Prostate gland (tissue), 2 donors: ENCODE results near the gene MAD1L1. TPM values are rescaled to one million over a fixed set of nuclear protein-coding genes. Genes with fewer than 3 reads are reported as not detected.

ENCODE experiments used
- DNase-seq: peaks from one replicate; pipeline ENCODE4 v3.0.0-alpha.2; 2019; ENCODE audit warnings: low spot score
- H3K27ac ChIP-seq, 2 donors: fragments of 200-600 bp; sonication (generic); 2 replicates each; pipeline ENCODE4 v1.5.1; 2017 to 2019
- H3K27me3 ChIP-seq: fragments of 200-600 bp; sonication (generic); replicated peaks from 2 replicates; pipeline ENCODE4 v1.5.1; 2019; ENCODE audit not compliant: insufficient read depth
- H3K36me3 ChIP-seq, 2 donors: fragments of 200-600 bp; sonication (generic); 1 replicate in 1 of 2; 2 replicates in 1 of 2; pipeline versions ENCODE4 v1.5.1 to v1.8.1; 2017 to 2019
- H3K4me1 ChIP-seq: fragments of 200-600 bp; sonication (generic); replicated peaks from 2 replicates; pipeline ENCODE4 v1.5.1; 2019
- H3K4me3 ChIP-seq, 2 donors: fragments of 200-600 bp; sonication (generic); 2 replicates each; pipeline ENCODE4 v1.5.1; 2017 to 2019
- H3K9me3 ChIP-seq: fragments of 200-600 bp; sonication (generic); 2 replicates; pipeline ENCODE4 v1.5.1; 2017
- POLR2A ChIP-seq: fragments of 450-650 bp; IDR thresholded peaks from one replicate; pipeline ENCODE4 v1.6.1; 2016; ENCODE audit warnings: antibody characterized with exemption, mild to moderate bottlenecking
- POLR2AphosphoS5 ChIP-seq: sonication (generic); formaldehyde crosslinking; IDR thresholded peaks from one replicate; pipeline ENCODE4 v1.6.1; 2017; ENCODE audit warnings: antibody characterized with exemption
- WGBS: methylation state at CpG from one replicate; pipeline ENCODE4 v1.1.5; 2018; 5-methylcytosine and 5-hydroxymethylcytosine counted together
- intact Hi-C: fragments of 100-400 bp; cut with DNase I; formaldehyde crosslinking; loops from one replicate; pipeline ENCODE4 v1.14.2; 2022
- total RNA-seq, 2 donors: library from RNA; depleted of rRNA; stranded (reverse); fragments of >200 nt; gene quantifications; one replicate each; pipeline ENCODE4 v1.1.0, GENCODE V29; 2016
- TF ChIP-seq, protein P1 (sequence below), 4 experiments: fragments of 200-600 bp in 2 of 4; fragments of 450-650 bp in 2 of 4; sonication (generic) in 2 of 4; IDR thresholded peaks; 1 replicate in 3 of 4; 2 replicates in 1 of 4; pipeline ENCODE4 v1.5.1; 2016 to 2019; ENCODE audit warnings: antibody characterized with exemption in 4 of 4, mild to moderate bottlenecking in 2 of 4, moderate library complexity in 2 of 4

The MAD1L1 gene
- total RNA-seq, 2 donors from 2014 or later: 79.3 to 91.9 TPM

DNA sequence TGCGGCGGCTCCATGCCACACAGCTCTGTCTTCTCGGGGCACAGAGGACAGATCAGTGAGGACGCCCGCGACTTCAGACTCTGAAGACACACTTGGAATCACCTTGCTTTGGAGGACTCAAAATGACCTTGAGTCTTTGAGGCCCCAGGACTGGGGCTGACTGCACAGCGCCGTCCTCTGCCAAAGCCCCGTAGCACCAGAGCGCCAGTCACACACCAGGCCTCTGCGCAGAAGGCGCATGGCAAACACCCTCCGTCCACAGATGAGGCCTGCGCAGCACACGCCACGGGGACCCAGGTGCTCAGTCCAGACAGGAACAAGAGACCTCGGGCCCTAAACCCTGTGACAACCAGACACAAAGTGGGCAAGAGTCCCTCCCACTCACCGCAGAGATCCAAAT lies 134.7 kb downstream of the MAD1L1 start:
- intact Hi-C loops: loop anchor here (10.0 kb wide), 1 partner anchor 513 kb away; no protein-coding TSS in a partner anchor
- TF ChIP-seq POLR2A (no peak), POLR2AphosphoS5 (no peak)
- TF ChIP-seq, protein P1, sequence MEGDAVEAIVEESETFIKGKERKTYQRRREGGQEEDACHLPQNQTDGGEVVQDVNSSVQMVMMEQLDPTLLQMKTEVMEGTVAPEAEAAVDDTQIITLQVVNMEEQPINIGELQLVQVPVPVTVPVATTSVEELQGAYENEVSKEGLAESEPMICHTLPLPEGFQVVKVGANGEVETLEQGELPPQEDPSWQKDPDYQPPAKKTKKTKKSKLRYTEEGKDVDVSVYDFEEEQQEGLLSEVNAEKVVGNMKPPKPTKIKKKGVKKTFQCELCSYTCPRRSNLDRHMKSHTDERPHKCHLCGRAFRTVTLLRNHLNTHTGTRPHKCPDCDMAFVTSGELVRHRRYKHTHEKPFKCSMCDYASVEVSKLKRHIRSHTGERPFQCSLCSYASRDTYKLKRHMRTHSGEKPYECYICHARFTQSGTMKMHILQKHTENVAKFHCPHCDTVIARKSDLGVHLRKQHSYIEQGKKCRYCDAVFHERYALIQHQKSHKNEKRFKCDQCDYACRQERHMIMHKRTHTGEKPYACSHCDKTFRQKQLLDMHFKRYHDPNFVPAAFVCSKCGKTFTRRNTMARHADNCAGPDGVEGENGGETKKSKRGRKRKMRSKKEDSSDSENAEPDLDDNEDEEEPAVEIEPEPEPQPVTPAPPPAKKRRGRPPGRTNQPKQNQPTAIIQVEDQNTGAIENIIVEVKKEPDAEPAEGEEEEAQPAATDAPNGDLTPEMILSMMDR (IDR thresholded peaks at IDR 0.05): no peak
- WGBS: 95% methylated on average over 13 of the region's 18 CpGs
- DNase-seq: no peak
- Histone ChIP-seq H3K4me1 (no peaks in the 10 kb centered on the region), H3K27me3 (no peaks in the 10 kb centered on the region), H3K4me3 (no peak overlapping the region), H3K9me3 (no peaks in the 10 kb centered on the region), H3K36me3 (no peaks in the 10 kb centered on the region), H3K27ac (no peak overlapping the region)

DNA sequence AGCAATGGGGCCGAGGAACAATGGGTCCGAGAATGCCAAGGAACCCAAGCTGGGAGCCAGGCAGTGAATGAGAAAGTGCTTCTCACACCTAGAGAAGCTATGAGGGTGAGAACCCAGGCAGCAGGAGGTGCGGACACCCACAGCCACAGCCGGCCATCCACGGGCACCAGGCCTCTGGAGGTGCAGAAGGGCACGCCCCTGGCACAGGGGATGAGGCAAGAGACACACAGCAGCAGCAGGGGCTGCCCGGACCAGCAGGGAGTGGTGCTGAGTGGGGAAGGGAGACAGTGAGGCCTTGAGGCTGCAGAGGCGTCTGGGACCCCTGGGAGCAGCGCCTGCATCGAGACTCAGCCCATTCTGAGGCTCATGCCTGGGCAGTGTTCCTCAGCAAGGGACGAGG lies 135.3 kb downstream of the MAD1L1 start:
- TF ChIP-seq POLR2AphosphoS5: no peak
- TF ChIP-seq, protein P1 (IDR thresholded peaks at IDR 0.05): no peak
- no peak for TF ChIP-seq POLR2A
- no peaks in the 10 kb centered on the region for H3K36me3 ChIP-seq
- H3K27me3 ChIP-seq: no peaks in the 10 kb centered on the region
- intact Hi-C loops: loop anchor here (10.0 kb wide), 1 partner anchor 513 kb away; no protein-coding TSS in a partner anchor
- no peak overlapping the region for H3K27ac ChIP-seq
- no peak for DNase-seq
- H3K4me1 ChIP-seq: no peaks in the 10 kb centered on the region
- no peak overlapping the region for H3K4me3 ChIP-seq
- H3K9me3 ChIP-seq: no peaks in the 10 kb centered on the region
- WGBS: 91% methylated on average over 11 of the region's 11 CpGs

DNA sequence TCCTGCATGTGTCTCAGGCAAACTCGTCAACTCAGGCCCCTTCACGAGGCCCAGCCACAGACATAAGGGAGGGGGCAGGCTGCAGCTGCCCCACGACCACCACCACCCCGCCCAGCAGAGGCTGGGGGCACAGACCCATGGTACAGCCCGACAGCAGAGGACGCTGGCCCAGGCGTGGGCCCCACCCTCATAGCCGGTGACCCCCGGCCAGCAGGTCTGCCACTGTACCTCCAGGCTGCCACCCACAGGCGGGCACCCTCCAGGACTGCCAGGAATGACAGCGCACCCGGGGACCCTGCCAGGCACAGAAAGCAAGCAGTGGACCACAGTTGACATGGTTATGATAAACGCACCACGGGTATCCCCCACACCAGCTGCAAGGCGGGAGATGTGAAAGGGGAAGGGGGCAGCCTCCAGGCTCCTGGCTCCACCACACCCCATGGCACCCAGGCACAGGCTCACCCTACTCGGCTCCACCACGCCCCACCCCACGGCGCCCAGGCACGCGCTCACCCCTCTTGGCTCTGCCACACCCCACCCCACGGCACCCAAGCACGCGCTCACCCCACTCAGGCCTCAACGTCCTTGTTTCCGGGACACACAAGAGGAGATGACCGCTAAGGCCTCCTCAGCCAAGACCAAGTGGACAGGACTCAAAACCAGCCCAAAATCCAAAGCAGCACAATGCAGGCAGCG lies 135.9 kb downstream of the MAD1L1 start:
- Histone ChIP-seq H3K36me3 (no peaks in the 10 kb centered on the region), H3K4me1 (no peaks in the 10 kb centered on the region), H3K9me3 (no peaks in the 10 kb centered on the region), H3K27ac (no peak overlapping the region), H3K4me3 (no peak overlapping the region), H3K27me3 (no peaks in the 10 kb centered on the region)
- 93% methylated on average over 27 of the region's 28 CpGs for WGBS
- no peak for DNase-seq
- TF ChIP-seq POLR2AphosphoS5 (no peak), POLR2A (no peak)
- TF ChIP-seq, protein P1 (IDR thresholded peaks at IDR 0.05): no peak
- intact Hi-C loops: loop anchor here (10.0 kb wide), 1 partner anchor 512 kb away; no protein-coding TSS in a partner anchor

DNA sequence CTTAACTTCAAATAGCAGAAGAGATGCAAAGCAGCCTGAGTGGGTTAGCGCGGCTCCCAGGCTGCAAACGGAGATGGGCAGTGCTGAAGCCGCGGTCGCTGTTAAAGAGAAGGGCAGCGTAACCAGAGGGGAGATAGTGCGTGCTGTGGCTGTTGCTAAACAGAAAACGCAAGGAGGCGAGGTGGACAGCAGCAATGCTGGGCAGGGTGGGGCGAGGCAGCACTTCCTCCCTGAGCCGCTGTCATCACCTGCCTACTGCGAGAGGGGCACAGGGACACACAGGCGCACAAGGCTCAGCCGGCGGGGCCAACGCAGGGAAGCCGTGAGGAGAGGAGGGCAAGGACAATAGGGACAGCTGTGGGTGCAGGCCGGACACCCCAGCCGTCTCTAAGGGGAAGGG lies 137.3 kb downstream of the MAD1L1 start:
- no peak for DNase-seq
- no peak for TF ChIP-seq POLR2AphosphoS5
- TF ChIP-seq POLR2A: no peak
- TF ChIP-seq, protein P1 (IDR thresholded peaks at IDR 0.05): no peak
- H3K27ac ChIP-seq: no peak overlapping the region
- 94% methylated on average over 20 of the region's 20 CpGs for WGBS
- H3K36me3 ChIP-seq: no peaks in the 10 kb centered on the region
- intact Hi-C loops: loop anchor here (10.0 kb wide), 1 partner anchor 511 kb away; no protein-coding TSS in a partner anchor
- H3K27me3 ChIP-seq: no peaks in the 10 kb centered on the region
- no peaks in the 10 kb centered on the region for H3K9me3 ChIP-seq
- no peaks in the 10 kb centered on the region for H3K4me1 ChIP-seq
- no peak overlapping the region for H3K4me3 ChIP-seq
